Hepatocyte (in vitro differentiated cells): ENCODE data around the gene NDRG2. TPM values are rescaled to one million over a fixed set of nuclear protein-coding genes. Genes with fewer than 3 reads are reported as not detected.
A peak's percentile ranks its signal among the peaks of the same experiment; 100 is the strongest.
"Not testable (repeated sequence)": the region's sequence is repeated elsewhere in the genome, so short reads cannot be mapped to it uniquely, and the experiment has no call there.

Experiments used
- DNase-seq: peaks from one replicate; pipeline ENCODE4 v3.0.0-alpha.2; 2016; ENCODE audit warnings: low spot score
- H2AFZ ChIP-seq: fragments of 200-600 bp; sonication (generic); 2 replicates; pipeline ENCODE4 v1.6.0; 2016; ENCODE audit warnings: antibody characterized with exemption, mild to moderate bottlenecking
- H3K27ac ChIP-seq: fragments of 200-600 bp; sonication (generic); 2 replicates; pipeline ENCODE4 v1.5.1; 2016; ENCODE audit warnings: mild to moderate bottlenecking
- H3K27me3 ChIP-seq: fragments of 200-600 bp; sonication (generic); 2 replicates; pipeline ENCODE4 v1.6.1; 2016
- H3K36me3 ChIP-seq: fragments of 200-600 bp; sonication (generic); replicated peaks from 2 replicates; pipeline ENCODE4 v1.5.1; 2016; ENCODE audit warnings: low read depth; ENCODE audit not compliant: insufficient read depth
- H3K4me1 ChIP-seq: fragments of 200-600 bp; sonication (generic); 2 replicates; pipeline ENCODE4 v1.5.1; 2016; ENCODE audit warnings: mild to moderate bottlenecking, moderate library complexity; ENCODE audit not compliant: insufficient read depth
- H3K4me2 ChIP-seq: fragments of 200-600 bp; sonication (generic); 2 replicates; pipeline ENCODE4 v1.6.0; 2016
- H3K4me3 ChIP-seq: fragments of 200-600 bp; sonication (generic); 2 replicates; pipeline ENCODE4 v1.5.1; 2016; ENCODE audit warnings: mild to moderate bottlenecking
- H3K79me2 ChIP-seq: fragments of 200-600 bp; sonication (generic); 2 replicates; pipeline ENCODE4 v1.6.0; 2017; ENCODE audit warnings: mild to moderate bottlenecking
- H3K9me2 ChIP-seq: fragments of 200-600 bp; sonication (generic); replicated peaks from 2 replicates; pipeline ENCODE4 v1.6.0; 2017; ENCODE audit warnings: mild to moderate bottlenecking; ENCODE audit not compliant: insufficient read depth
- H3K9me3 ChIP-seq: fragments of 200-600 bp; sonication (generic); 2 replicates; pipeline ENCODE4 v1.5.1; 2016; ENCODE audit warnings: low read depth, mild to moderate bottlenecking
- H4K20me1 ChIP-seq: fragments of 200-600 bp; sonication (generic); 2 replicates; pipeline ENCODE4 v1.6.0; 2016; ENCODE audit warnings: mild to moderate bottlenecking; ENCODE audit not compliant: insufficient read depth, poor library complexity, severe bottlenecking
- EZH2 ChIP-seq: fragments of 200-600 bp; sonication (generic); IDR thresholded peaks from 2 replicates; pipeline ENCODE4 v1.6.1; 2016; ENCODE audit warnings: antibody characterized with exemption, mild to moderate bottlenecking, borderline replicate concordance
- EZH2phosphoT487 ChIP-seq: fragments of 200-600 bp; sonication (generic); IDR thresholded peaks from one replicate; pipeline ENCODE4 v1.6.1; 2018; ENCODE audit warnings: antibody characterized with exemption, mild to moderate bottlenecking, low read depth, moderate library complexity; ENCODE audit not compliant: unreplicated experiment, severe bottlenecking
- WGBS: methylation state at CpG from one replicate; pipeline ENCODE4 v1.1.6; 2016; ENCODE audit warnings: low lambda C conversion rate; ENCODE audit errors: missing lambda C conversion rate; 5-methylcytosine and 5-hydroxymethylcytosine counted together
- polyA plus RNA-seq: library from polyadenylated mRNA; unstranded; fragments of >200 nt; fragmentation: Nextera tagmentation; extraction: Ambion mirVana; gene quantifications from 2 replicates; pipeline ENCODE4 v1.2.1, GENCODE V29; 2016
- total RNA-seq: library from RNA; depleted of rRNA; stranded (reverse); fragments of >200 nt; gene quantifications from 2 replicates; pipeline ENCODE4 v1.2.3, GENCODE V29; 2014
- TF ChIP-seq, protein P1 (sequence below): fragments of 200-600 bp; sonication (generic); IDR thresholded peaks from 2 replicates; pipeline ENCODE4 v1.5.1; 2016; ENCODE audit warnings: antibody characterized with exemption, mild to moderate bottlenecking; ENCODE audit not compliant: poor library complexity

NDRG2 gene
- total and polyA plus RNA-seq, 2 experiments from 2014 or later, result 92.0 to 108 TPM

DNA sequence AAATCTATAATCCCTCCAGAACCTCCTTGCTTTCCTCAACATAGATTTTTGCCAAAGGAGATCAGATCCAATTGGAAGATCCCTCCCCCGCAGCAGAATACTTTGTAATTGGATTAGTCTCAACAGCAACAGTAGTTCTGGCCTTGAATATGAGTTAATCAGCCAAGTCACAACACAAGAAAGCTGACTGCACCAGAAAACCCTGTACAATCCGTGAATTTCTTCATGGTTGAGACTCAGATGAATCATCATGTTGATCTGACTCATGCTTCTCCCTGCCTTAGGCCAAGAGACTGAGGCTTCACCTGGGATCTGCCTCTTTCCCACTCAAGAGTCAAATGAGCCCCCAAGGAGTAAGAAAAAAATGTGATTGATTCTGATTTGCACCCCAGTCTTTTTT, 38.0 kb downstream of the NDRG2 start:
- Histone ChIP-seq H2AFZ (no peak overlapping the region), H4K20me1 (no peaks in the 10 kb centered on the region), H3K9me3 (no peaks in the 10 kb centered on the region), H3K27me3 (no peaks in the 10 kb centered on the region), H3K4me3 (no peak overlapping the region), H3K9me2 (no peaks in the 10 kb centered on the region), H3K36me3 (no peaks in the 10 kb centered on the region), H3K27ac (peak overlapping the region; percentile 64), H3K4me1 (peaks cover 11% of the 10 kb centered on the region), H3K79me2 (peaks cover 15% of the 10 kb centered on the region), H3K4me2 (no peak overlapping the region)
- peak; percentile 72 for DNase-seq
- TF ChIP-seq EZH2 (no peak), EZH2phosphoT487 (no peak)
- TF ChIP-seq, protein P1, sequence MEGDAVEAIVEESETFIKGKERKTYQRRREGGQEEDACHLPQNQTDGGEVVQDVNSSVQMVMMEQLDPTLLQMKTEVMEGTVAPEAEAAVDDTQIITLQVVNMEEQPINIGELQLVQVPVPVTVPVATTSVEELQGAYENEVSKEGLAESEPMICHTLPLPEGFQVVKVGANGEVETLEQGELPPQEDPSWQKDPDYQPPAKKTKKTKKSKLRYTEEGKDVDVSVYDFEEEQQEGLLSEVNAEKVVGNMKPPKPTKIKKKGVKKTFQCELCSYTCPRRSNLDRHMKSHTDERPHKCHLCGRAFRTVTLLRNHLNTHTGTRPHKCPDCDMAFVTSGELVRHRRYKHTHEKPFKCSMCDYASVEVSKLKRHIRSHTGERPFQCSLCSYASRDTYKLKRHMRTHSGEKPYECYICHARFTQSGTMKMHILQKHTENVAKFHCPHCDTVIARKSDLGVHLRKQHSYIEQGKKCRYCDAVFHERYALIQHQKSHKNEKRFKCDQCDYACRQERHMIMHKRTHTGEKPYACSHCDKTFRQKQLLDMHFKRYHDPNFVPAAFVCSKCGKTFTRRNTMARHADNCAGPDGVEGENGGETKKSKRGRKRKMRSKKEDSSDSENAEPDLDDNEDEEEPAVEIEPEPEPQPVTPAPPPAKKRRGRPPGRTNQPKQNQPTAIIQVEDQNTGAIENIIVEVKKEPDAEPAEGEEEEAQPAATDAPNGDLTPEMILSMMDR, result no peak
- 63% methylated on average over 2 of the region's 2 CpGs for WGBS

DNA sequence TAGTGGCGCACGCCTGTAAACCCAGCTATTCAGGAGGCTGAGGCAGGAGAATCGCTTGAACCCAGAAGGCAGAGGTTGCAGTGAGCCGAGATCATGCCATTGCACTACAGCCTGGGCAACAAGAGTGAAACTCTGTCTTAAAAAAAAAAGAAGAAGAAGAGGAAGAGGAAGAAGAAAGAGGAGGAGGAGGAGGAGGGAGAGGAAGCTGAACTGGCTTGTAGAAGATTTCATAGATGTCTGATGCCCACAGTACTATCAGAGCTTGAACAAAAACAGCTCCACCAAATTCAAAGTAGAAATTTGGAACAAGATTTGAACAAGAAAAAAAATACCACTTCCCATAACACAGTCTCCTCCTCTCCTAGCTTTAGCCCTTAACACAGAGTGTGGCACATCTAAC, 39.2 kb downstream of the NDRG2 start:
- H2AFZ ChIP-seq, H3K4me3 ChIP-seq, H3K9me3 ChIP-seq, H3K4me2 ChIP-seq, H3K79me2 ChIP-seq, H3K36me3 ChIP-seq, H3K9me2 ChIP-seq, H4K20me1 ChIP-seq, DNase-seq, H3K27me3 ChIP-seq, H3K27ac ChIP-seq, H3K4me1 ChIP-seq: not testable (repeated sequence)
- WGBS, result 92% methylated on average over 4 of the region's 4 CpGs

DNA sequence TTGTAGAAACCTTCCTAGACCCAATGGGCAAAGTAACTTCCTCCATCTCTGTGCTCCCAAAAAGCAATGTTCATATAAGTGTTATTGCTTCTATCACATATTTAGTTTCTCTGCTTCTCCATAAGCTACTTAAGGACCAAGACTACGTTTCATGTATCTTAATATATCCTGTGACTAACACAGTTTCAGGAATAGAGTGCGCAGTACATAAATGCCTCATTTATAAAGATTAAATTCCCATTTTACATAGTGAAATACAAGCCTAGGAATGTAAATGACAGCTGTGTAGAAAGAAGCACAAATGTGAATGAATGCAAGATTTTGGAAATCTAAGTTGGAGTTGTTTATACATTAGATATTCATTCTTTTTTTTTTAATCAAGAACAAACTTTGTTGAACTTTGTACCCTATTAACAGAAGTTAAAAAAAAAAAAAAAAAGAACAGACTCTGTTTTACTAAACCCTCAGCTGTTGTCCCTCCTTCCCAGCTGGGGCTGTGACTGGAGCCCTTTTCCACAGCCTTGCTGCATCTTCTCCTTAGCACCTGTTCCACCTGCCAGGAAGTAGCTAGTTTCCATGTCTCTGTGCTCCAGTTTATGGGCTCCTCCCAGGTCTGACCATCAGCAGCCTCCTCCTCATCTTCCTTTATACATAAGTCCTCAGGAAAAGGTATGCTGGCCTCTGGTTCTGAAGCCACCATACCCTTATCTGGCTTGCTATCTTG, 42.1 kb downstream of the NDRG2 start:
- TF ChIP-seq EZH2phosphoT487 (no peak), EZH2 (no peak)
- TF ChIP-seq, protein P1, result no peak
- Histone ChIP-seq H2AFZ (no peak overlapping the region), H3K4me1 (peaks cover 3% of the 10 kb centered on the region), H3K9me2 (no peaks in the 10 kb centered on the region), H3K36me3 (no peaks in the 10 kb centered on the region), H4K20me1 (no peaks in the 10 kb centered on the region), H3K9me3 (no peaks in the 10 kb centered on the region), H3K27me3 (no peaks in the 10 kb centered on the region), H3K4me2 (no peak overlapping the region), H3K4me3 (no peak overlapping the region), H3K27ac (no peak overlapping the region), H3K79me2 (no peaks in the 10 kb centered on the region)
- no peak for DNase-seq
- 86% methylated on average over 2 of the region's 2 CpGs for WGBS

DNA sequence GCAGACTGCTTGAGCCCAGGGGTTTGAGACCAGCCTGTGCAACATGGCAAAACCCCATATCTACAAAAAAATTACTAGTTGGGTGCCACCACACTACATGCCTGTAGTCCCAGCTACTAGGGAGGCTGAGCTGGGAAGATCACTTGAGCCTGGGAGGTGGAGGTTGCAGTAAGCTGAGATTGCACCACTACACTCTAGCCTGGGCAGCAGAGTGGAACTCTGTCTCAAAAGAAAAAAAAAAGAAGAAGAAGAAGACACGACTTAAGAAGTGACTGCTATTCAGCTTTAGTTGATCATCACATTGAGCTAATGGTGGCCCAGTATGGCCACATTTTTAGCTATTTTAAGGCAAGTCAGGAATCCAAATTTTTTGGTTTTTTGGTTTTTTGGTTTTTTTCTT, 44.0 kb downstream of the NDRG2 start:
- H3K9me3 ChIP-seq, result no peaks in the 10 kb centered on the region
- 85% methylated on average over 1 of the region's 1 CpG for WGBS
- DNase-seq, result no peak
- H3K27ac ChIP-seq, result no peak overlapping the region
- no peaks in the 10 kb centered on the region for H3K36me3 ChIP-seq
- H3K27me3 ChIP-seq, result no peaks in the 10 kb centered on the region
- H2AFZ ChIP-seq, result no peak overlapping the region
- no peaks in the 10 kb centered on the region for H3K79me2 ChIP-seq
- no peak overlapping the region for H3K4me2 ChIP-seq
- H3K4me1 ChIP-seq, result peaks cover 4% of the 10 kb centered on the region
- H3K9me2 ChIP-seq, result no peaks in the 10 kb centered on the region
- no peak overlapping the region for H3K4me3 ChIP-seq
- no peaks in the 10 kb centered on the region for H4K20me1 ChIP-seq
- no peak for TF ChIP-seq EZH2phosphoT487
- TF ChIP-seq EZH2, result no peak
- TF ChIP-seq, protein P1, result no peak
